Epithelial cell of proximal tubule (primary cell): ENCODE measurements around the gene AMACR. TPM values are rescaled to one million over a fixed set of nuclear protein-coding genes. Genes with fewer than 3 reads are reported as not detected.
"Not testable (repeated sequence)": the region's sequence is repeated elsewhere in the genome, so short reads cannot be mapped to it uniquely, and the experiment has no call there.

ENCODE experiments used
- DNase-seq: peaks from one replicate; pipeline ENCODE4 v3.0.0-alpha.2; 2011; ENCODE audit warnings: low read depth
- H3K4me3 ChIP-seq: 2 replicates; pipeline ENCODE4 v1.5.1; 2011; ENCODE audit warnings: low read depth, mild to moderate bottlenecking, low read length
- total RNA-seq: library from RNA; depleted of rRNA; stranded (reverse); fragments of >200 nt; gene quantifications from 2 replicates; pipeline ENCODE4 v1.2.3, GENCODE V29; 2015
- TF ChIP-seq, protein P1 (sequence below): conservative IDR thresholded peaks from 2 replicates; pipeline ENCODE4 v1.5.1; 2012; ENCODE audit warnings: low read depth, mild to moderate bottlenecking, low read length

Gene AMACR
- total RNA-seq, 1 donor from 2014 or later = 6.4 TPM

DNA sequence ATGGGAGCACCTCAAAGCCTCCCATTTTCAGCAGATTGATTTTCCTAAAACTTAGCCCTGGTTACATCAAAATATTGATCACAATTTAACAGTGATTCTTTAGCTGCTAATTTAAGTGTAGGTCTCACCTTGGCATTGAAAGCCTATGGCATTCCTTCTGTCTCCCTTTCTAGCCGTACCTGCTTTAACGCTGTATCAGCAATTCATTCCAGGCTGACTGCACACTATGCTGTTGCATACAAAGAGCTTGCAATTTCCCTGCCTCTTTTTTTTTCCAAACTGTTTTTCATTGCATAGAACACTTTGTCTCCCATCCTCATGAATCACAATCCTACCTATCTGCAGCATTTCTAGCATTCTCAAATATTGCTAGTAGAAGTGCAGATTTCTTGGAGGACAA, 8.9 kb upstream of the AMACR start:
- no peak overlapping the region for H3K4me3 ChIP-seq
- DNase-seq = no peak
- TF ChIP-seq, protein P1, sequence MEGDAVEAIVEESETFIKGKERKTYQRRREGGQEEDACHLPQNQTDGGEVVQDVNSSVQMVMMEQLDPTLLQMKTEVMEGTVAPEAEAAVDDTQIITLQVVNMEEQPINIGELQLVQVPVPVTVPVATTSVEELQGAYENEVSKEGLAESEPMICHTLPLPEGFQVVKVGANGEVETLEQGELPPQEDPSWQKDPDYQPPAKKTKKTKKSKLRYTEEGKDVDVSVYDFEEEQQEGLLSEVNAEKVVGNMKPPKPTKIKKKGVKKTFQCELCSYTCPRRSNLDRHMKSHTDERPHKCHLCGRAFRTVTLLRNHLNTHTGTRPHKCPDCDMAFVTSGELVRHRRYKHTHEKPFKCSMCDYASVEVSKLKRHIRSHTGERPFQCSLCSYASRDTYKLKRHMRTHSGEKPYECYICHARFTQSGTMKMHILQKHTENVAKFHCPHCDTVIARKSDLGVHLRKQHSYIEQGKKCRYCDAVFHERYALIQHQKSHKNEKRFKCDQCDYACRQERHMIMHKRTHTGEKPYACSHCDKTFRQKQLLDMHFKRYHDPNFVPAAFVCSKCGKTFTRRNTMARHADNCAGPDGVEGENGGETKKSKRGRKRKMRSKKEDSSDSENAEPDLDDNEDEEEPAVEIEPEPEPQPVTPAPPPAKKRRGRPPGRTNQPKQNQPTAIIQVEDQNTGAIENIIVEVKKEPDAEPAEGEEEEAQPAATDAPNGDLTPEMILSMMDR = no peak

- no peak overlapping the region for H3K4me3 ChIP-seq
- no peak for DNase-seq
- TF ChIP-seq, protein P1 = no peak
Observed at GRCh38 chr5:34016222-34016621, 8.4 kb upstream of the AMACR start.

GRCh38 chr5:34015120-34015822, 7.4 kb upstream of the AMACR start:
- DNase-seq = no peak
- no peak overlapping the region for H3K4me3 ChIP-seq
- TF ChIP-seq, protein P1 = no peak

- no peak for DNase-seq
- H3K4me3 ChIP-seq = no peak overlapping the region
- TF ChIP-seq, protein P1 = no peak
Observed at GRCh38 chr5:34014626-34015025, 6.8 kb upstream of the AMACR start.

- H3K4me3 ChIP-seq = no peak overlapping the region
- TF ChIP-seq, protein P1 = no peak
Observed at GRCh38 chr5:34013547-34013946, 5.7 kb upstream of the AMACR start.

GRCh38 chr5:34012791-34013190, 4.9 kb upstream of the AMACR start:
- DNase-seq = no peak
- TF ChIP-seq, protein P1 = no peak
- H3K4me3 ChIP-seq = no peak overlapping the region

More at GRCh38 chr5:34013547-34013946, 5.7 kb upstream of the AMACR start:
- no peak for DNase-seq

DNA sequence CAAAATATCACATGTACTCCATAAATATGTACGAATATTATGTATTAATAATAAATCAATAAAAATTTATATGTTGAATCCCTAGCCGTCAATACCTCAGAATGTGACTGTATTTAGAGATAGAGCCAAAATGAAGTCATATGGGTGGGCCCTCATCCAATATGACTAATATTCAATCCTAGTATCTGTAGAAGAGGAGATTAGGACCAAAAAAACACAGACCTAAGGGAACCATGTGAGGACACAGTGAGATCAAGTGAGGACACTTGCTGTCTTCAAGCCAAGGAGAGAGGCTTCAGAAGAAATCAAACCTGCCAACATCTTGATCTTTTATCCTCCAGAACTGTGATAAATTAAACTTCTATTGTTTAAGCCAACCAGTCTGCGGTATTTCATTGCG, 3.7 kb upstream of the AMACR start:
- no peak for DNase-seq
- TF ChIP-seq, protein P1 = no peak

GRCh38 chr5:34010146-34010545, 2.3 kb upstream of the AMACR start:
- not testable (repeated sequence) for DNase-seq, H3K4me3 ChIP-seq

More for the DNA sequence above, 3.7 kb upstream of the AMACR start:
- no peak overlapping the region for H3K4me3 ChIP-seq
